Naive B cell (primary cell): ENCODE data around the gene KIRREL3. TPM values are rescaled to one million over a fixed set of nuclear protein-coding genes. Genes with fewer than 3 reads are reported as not detected.
A peak's percentile ranks its signal among the peaks of the same experiment; 100 is the strongest.

Experiments
- ATAC-seq, 2 donors: fragments of 150-1000 bp; cut with Tn5 transposase; 2 replicates each; pipeline ENCODE4 v1.10.0; 2021; ENCODE audit warnings: low read depth in 2 of 2, mild to moderate bottlenecking in 2 of 2, moderate library complexity in 2 of 2
- DNase-seq: peaks from one replicate; pipeline ENCODE4 v3.0.0; 2022
- H3K27ac Mint-ChIP-seq, 6 donors: one replicate each; pipeline ENCODE4 v1.8.0; 2020 to 2022; ENCODE audit warnings: mild to moderate bottlenecking in 6 of 6, mixed read lengths in 6 of 6, moderate library complexity in 5 of 6, inconsistent platforms in 2 of 6
- H3K27me3 Mint-ChIP-seq, 3 donors: one replicate each; pipeline ENCODE4 v1.8.0; 2021 to 2022; ENCODE audit warnings: mixed read lengths in 3 of 3, mild to moderate bottlenecking in 1 of 3
- H3K36me3 Mint-ChIP-seq, 2 donors: one replicate each; pipeline ENCODE4 v1.8.0; 2020 to 2022; ENCODE audit warnings: mixed read lengths in 2 of 2, inconsistent platforms in 1 of 2, mild to moderate bottlenecking in 1 of 2
- H3K4me1 Mint-ChIP-seq, 3 donors: one replicate each; pipeline ENCODE4 v1.8.0; 2020 to 2022; ENCODE audit warnings: mixed read lengths in 3 of 3, inconsistent platforms in 1 of 3, mild to moderate bottlenecking in 1 of 3, moderate library complexity in 1 of 3
- H3K4me3 Mint-ChIP-seq, 8 donors: one replicate each; pipeline ENCODE4 v1.8.0; 2020 to 2022; ENCODE audit warnings: mild to moderate bottlenecking in 8 of 8, mixed read lengths in 8 of 8, moderate library complexity in 8 of 8, inconsistent platforms in 2 of 8
- H3K9me3 Mint-ChIP-seq, 7 donors: one replicate each; pipeline ENCODE4 v1.8.0; 2020 to 2022; ENCODE audit warnings: mixed read lengths in 7 of 7, mild to moderate bottlenecking in 5 of 7, inconsistent platforms in 2 of 7, moderate library complexity in 1 of 7
- polyA plus RNA-seq, 6 donors: library from polyadenylated mRNA; unstranded; fragments of 300-500 nt; fragmentation: Illumina TruSeq; gene quantifications; one replicate each; pipeline ENCODE4 v1.2.3, GENCODE V29; 2021; ENCODE audit warnings: low read depth in 6 of 6

The KIRREL3 gene
- polyA plus RNA-seq, 6 donors from 2014 or later, result not detected

DNA sequence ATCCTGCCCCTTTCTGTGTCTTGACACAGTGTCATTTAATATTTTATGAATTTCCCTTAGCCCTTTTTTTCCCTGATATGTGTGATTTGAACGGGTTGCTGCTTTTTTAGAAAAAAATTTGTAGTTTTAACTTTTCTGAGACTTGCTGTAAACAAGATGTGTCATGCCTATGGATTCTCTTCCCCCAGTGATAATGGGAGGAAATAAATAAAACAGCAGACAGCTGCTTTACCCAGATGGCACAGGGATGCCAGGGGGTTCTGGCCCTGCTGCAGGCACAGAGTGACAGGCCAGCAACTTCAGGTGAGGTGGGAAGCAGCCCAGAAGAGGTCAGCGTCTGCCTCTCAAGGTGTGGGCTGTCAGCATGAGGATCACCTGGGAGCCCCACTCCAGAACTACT is 266.9 kb downstream of the KIRREL3 start:
- Mint-ChIP-seq H3K4me3 (no peak overlapping the region), H3K9me3 (peaks cover 0 to 11% (median 0%) of the 10 kb centered on the region in 7 donors), H3K4me1 (no peaks in the 10 kb centered on the region), H3K36me3 (no peaks in the 10 kb centered on the region), H3K27ac (no peak overlapping the region), H3K27me3 (peaks cover 0 to 16% (median 0%) of the 10 kb centered on the region in 3 donors)
- DNase-seq, result no peak
- no peak for ATAC-seq

DNA sequence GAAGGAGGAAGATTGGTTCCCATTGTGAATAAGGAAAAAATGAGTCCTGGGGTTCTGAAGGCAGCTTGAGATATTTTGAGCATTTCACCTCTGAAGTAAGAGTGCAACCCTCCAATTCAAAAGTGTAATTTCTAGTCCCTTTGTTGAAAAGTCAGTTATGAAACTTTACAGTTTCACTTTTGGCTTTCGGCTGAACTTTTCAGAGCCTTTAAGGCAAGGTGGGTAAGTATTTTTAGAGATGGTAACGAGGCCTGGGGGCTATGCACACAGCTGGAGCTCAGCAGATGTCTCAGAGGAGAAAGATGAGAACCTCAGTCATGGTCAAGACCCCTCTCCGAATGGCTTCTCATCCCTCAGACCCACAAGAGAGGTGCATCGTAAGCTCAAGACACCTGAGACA is 267.6 kb downstream of the KIRREL3 start:
- Mint-ChIP-seq H3K4me1 (no peaks in the 10 kb centered on the region), H3K27ac (no peak overlapping the region), H3K36me3 (no peaks in the 10 kb centered on the region), H3K4me3 (no peak overlapping the region), H3K27me3 (peaks cover 0 to 13% (median 0%) of the 10 kb centered on the region in 3 donors), H3K9me3 (peaks cover 0 to 11% (median 0%) of the 10 kb centered on the region in 7 donors)
- DNase-seq (no peak), ATAC-seq (no peak)

DNA sequence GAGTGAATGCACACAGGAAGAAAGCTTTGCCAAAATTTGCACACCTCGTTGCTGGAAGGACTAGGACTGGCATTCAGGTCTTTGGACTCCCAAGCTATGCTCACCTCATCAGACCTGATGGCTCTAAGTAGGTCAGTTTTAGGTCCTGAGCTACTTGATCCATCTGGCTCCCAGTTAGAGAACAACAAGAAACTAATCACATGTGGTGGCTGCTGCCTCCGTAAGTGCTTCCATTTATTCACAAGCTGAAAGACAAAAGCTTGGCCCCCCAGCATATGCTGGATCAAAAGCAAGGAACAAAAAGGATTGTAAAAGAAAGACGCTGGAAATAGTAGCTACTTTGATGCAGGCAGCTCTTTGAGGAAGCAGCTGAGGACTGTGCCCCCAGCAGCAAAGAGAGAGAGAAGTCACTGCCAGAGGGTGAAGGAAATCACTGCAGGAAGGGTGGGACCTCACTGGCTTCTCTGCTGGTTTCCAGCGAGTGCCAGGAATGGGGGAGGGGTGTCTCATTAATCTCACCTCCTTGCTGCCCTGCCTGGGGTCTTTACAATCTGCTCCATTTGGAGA is 268.9 kb downstream of the KIRREL3 start:
- Mint-ChIP-seq H3K4me3 (no peak overlapping the region), H3K27ac (no peak overlapping the region), H3K27me3 (peaks cover 0 to 9% (median 0%) of the 10 kb centered on the region in 3 donors), H3K36me3 (no peaks in the 10 kb centered on the region), H3K9me3 (peaks cover 0 to 11% (median 0%) of the 10 kb centered on the region in 7 donors), H3K4me1 (no peaks in the 10 kb centered on the region)
- ATAC-seq (no peak), DNase-seq (no peak)

DNA sequence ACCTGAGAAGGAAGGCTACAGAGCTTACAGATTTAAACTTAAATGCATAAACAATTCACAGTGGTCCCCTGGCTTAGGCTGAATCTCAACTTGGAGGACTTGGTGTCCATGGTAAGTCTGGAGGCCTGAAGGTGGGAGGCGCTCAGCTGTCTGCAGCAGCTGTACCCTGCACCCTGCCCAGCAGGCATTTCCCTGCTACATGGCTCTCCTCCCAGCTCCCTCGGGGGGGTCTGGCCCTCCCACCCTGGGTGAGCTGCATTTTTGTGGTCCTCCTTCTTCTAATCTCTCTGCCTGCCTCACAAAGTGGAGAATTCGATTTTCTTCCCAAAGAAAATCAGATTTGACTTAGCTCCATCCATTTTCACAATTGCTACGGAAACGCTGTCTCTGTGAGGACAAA is 273.2 kb downstream of the KIRREL3 start:
- no peaks in the 10 kb centered on the region for H3K4me1 Mint-ChIP-seq
- no peak overlapping the region for H3K27ac Mint-ChIP-seq
- H3K27me3 Mint-ChIP-seq, result peaks cover 0 to 9% (median 0%) of the 10 kb centered on the region in 3 donors
- peaks cover 0 to 11% (median 0%) of the 10 kb centered on the region in 7 donors for H3K9me3 Mint-ChIP-seq
- ATAC-seq (no peak), DNase-seq (no peak)
- H3K4me3 Mint-ChIP-seq, result no peak overlapping the region
- no peaks in the 10 kb centered on the region for H3K36me3 Mint-ChIP-seq

DNA sequence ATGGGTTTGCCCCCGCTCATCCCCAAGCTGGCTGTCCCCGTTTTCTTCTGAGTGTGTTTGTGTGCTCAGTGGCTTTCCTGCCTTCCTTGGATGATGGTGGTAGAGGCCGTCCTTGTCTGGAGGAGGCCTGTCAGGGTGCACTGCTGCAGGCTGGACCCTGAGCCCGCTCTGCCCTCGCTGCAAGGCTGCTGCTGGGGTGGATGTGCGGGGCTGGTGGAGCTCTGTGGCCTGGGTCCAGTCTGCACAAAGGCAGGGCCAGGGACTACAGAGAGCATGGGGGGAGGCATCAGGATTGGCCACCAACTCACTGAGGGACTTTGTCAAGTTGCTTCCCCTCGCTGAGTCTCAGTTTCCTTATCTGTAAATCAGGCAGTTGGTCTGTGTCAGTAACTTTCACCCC is 275.0 kb downstream of the KIRREL3 start:
- H3K27ac Mint-ChIP-seq, result no peak overlapping the region
- no peak for ATAC-seq

DNA sequence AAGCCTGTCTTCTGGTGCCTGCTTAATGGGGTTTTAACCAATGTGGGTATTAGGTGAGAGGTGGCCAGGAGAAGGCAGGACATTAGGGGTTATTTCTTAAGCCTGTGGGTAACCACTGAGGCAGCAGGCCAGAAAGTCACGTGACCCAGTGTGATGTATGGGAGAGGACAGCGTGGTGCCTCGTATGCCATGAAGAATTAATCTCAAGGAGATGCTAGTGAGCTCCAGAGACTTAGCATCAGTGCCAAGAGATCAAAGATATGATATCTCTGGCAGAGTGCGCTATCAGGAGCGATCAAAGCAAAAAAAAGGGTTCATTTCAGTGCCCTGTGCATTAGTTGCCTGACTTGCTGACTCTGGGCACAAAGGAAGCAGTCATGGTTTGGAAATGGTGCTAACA is 275.5 kb downstream of the KIRREL3 start:
- ATAC-seq, result no peak
- Mint-ChIP-seq H3K4me3 (no peak overlapping the region), H3K27ac (no peak overlapping the region), H3K27me3 (peaks cover 0 to 5% (median 4%) of the 10 kb centered on the region in 3 donors), H3K36me3 (no peaks in the 10 kb centered on the region), H3K4me1 (no peaks in the 10 kb centered on the region), H3K9me3 (peaks cover 0 to 11% (median 0%) of the 10 kb centered on the region in 7 donors)
- DNase-seq, result no peak

More for the DNA sequence above, 275.0 kb downstream of the KIRREL3 start:
- Mint-ChIP-seq H3K9me3 (peaks cover 0 to 13% (median 0%) of the 10 kb centered on the region in 7 donors), H3K36me3 (no peaks in the 10 kb centered on the region), H3K27me3 (peaks cover 0 to 9% (median 4%) of the 10 kb centered on the region in 3 donors), H3K4me1 (no peaks in the 10 kb centered on the region), H3K4me3 (no peak overlapping the region)
- no peak for DNase-seq

DNA sequence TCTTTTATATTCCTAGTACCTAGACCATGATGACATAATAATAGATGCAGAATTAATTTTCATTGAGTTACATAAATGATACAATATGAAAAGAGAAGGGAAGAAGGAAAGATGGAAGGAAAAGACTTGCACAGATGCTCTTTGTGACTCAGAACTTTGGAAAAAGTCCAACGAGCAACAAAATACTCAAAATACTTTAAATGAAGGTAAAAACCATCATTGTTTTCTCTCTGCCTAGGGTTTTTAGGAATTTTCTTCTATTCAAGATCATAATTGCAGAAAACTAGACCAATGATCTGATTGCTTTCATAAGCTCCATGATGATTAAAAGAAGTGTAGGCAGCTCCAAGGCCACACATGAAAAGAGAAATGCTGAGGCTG is 276.9 kb downstream of the KIRREL3 start:
- no peak for ATAC-seq
- DNase-seq, result no peak
- Mint-ChIP-seq H3K36me3 (no peaks in the 10 kb centered on the region), H3K4me3 (no peak overlapping the region), H3K4me1 (no peaks in the 10 kb centered on the region), H3K27me3 (peaks cover 0 to 16% (median 13%) of the 10 kb centered on the region in 3 donors), H3K9me3 (peaks cover 0 to 13% (median 0%) of the 10 kb centered on the region in 7 donors), H3K27ac (no peak overlapping the region)

DNA sequence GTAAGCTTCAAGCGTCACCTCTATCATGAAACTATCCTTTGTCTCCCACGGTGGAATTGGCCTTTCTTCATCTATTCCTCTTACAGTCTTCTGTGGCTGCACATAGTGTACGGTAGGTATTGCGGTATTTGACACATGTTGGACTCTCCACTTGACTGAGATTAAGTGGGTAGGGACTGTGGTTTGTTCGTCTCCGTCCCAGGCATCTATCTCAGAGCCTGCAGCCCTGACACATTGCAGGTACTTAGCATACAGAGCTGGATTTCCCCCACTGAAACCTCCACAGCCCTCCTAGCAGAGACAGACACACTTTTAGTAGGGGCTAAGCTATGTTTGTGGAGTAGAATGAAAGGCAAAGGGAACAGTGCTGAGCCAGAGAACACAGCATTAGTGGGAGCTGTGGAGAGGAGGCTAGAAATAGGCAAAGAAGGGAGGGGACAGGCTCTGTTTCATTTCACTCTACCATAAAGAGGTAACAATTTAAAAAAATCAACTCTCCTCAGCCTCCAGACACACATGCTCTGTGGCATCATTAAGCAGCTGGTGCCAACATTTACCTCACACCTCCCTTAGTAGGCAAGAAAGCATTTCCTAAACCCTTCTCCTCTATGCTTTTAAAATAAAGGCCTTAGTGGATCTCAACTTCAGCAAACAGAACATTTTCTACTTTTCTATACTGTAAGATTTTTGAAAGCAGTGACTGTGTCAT is 277.5 kb downstream of the KIRREL3 start:
- Mint-ChIP-seq H3K4me3 (no peak overlapping the region), H3K4me1 (no peaks in the 10 kb centered on the region), H3K36me3 (no peaks in the 10 kb centered on the region), H3K27me3 (peaks cover 0 to 16% (median 14%) of the 10 kb centered on the region in 3 donors), H3K27ac (no peak overlapping the region), H3K9me3 (peaks cover 0 to 13% (median 0%) of the 10 kb centered on the region in 7 donors)
- DNase-seq (no peak), ATAC-seq (no peak)

DNA sequence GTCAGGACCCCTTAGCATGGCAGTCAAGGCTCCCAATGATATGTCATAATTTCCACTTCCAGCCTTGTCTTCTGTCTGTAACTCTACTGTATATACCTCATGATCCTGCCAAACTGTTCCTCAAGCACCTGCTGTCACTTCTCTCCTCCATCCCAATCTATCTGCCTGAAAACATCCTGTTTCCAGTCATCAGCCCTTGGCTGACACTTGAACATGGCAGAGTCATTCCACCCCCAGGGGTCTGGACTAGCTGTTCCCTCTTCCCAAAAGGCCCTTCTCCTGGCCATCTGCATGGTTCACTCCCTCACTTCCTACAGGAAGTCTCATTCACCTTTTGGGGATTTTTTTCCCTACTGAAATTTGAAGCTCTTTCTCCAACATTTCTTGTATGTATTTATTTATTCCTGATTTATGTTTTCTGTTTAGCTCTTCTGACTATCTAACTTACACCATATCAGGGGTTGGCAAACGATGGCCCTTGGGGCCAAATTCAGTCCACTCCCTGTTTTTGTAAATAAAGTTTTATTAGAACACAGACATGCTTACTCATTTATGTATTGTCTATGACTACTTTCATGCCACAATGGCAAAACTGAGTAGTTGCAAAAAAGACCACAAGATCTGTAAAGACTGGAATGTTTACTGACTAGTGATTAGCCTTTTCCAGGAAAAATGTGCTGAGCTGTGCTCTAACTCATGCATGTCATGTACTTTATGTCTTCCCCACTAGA is 278.4 kb downstream of the KIRREL3 start:
- H3K27me3 Mint-ChIP-seq, result peaks cover 0 to 16% (median 14%) of the 10 kb centered on the region in 3 donors
- H3K4me3 Mint-ChIP-seq, result no peak overlapping the region
- no peak for DNase-seq
- H3K36me3 Mint-ChIP-seq, result no peaks in the 10 kb centered on the region
- H3K4me1 Mint-ChIP-seq, result no peaks in the 10 kb centered on the region
- H3K9me3 Mint-ChIP-seq, result peaks cover 0 to 13% (median 0%) of the 10 kb centered on the region in 7 donors
- peak overlapping the region in 1 of 6 donors; percentile 20 for H3K27ac Mint-ChIP-seq
- ATAC-seq, result no peak

DNA sequence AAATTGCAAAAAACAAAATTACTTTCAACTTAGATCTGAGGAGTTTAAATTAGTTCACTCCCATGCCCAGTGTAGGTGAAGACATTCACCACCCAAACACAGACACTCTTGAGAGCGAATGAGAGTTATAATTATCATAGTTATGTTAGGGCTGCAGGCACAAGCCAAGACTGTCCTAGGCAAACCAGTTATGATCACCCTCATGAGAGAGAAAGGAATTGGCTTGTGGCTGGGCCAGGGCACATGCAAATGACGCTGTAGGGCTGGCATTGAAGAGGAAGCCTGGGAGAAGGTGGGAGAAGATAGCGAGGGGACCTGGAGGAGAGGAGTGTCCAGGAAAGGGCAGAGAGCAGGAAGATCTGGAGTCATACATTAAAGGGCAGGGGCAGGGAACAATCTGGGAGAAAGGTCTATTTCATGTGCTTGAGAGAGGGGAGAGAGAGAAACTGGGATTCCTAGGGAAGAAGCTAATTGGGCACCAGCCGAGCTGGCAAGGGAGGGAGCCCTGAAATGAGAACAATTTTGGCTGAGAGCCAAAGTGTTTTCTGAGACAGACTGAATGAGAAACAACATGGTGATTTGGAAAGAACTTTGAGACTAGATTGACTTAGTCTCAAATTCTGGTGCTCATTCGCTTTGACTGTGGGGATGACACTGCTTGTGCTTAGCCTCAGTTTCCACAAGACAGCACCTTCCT is 279.9 kb downstream of the KIRREL3 start:
- ATAC-seq (no peak), DNase-seq (no peak)
- Mint-ChIP-seq H3K27ac (no peak overlapping the region), H3K36me3 (no peaks in the 10 kb centered on the region), H3K9me3 (peaks cover 0 to 13% (median 0%) of the 10 kb centered on the region in 7 donors), H3K4me3 (no peak overlapping the region), H3K27me3 (peaks cover 0 to 21% (median 16%) of the 10 kb centered on the region in 3 donors), H3K4me1 (no peaks in the 10 kb centered on the region)

DNA sequence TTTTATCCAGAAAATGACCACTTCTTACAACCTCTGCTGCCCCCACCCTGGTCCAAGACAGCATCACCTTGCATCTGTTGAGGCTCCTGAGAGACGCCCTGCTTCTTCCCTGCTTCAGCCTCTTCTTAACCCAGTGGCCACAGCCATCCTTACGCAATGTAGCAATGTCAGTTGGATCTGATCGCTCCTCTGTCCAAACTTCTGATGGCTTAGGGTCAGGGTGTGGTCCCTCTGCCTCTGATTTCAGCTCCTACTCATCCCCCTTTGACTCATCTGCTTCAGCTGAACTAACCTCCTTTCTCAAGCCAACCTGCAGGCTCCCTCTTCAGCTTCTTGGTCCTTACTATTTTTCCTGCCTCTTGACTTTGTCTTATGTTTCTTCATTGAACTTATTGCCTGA is 280.8 kb downstream of the KIRREL3 start:
- ATAC-seq, result no peak
- Mint-ChIP-seq H3K4me3 (no peak overlapping the region), H3K36me3 (no peaks in the 10 kb centered on the region), H3K9me3 (peaks cover 0 to 13% (median 0%) of the 10 kb centered on the region in 7 donors), H3K4me1 (no peaks in the 10 kb centered on the region), H3K27ac (no peak overlapping the region), H3K27me3 (peaks cover 0 to 22% (median 19%) of the 10 kb centered on the region in 3 donors)
- DNase-seq, result no peak

DNA sequence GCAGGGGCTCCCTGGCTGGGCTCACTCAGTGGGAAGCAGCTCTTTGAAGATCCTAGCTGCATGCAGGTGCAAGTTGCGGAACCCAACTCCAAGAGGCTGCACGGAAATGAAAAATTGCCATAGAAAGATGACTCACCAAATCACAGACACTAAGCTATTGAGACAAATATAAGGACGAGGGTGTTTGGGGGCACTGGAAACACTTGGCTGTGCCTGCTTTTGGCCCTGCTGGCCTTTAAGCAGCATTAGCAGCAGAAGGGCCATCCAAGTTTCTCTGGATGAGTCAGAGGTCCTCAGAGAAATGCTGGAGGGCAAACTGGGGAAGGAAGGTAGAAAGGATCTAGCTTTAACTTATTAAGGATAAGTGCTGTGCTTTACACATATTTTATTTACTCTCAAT is 282.3 kb downstream of the KIRREL3 start:
- H3K9me3 Mint-ChIP-seq, result peaks cover 0 to 13% (median 0%) of the 10 kb centered on the region in 7 donors
- H3K36me3 Mint-ChIP-seq, result no peaks in the 10 kb centered on the region
- no peak overlapping the region for H3K27ac Mint-ChIP-seq
- no peaks in the 10 kb centered on the region for H3K4me1 Mint-ChIP-seq
- ATAC-seq, result no peak
- peaks cover 3 to 27% (median 26%) of the 10 kb centered on the region in 3 donors for H3K27me3 Mint-ChIP-seq
- no peak for DNase-seq
- H3K4me3 Mint-ChIP-seq, result no peak overlapping the region

DNA sequence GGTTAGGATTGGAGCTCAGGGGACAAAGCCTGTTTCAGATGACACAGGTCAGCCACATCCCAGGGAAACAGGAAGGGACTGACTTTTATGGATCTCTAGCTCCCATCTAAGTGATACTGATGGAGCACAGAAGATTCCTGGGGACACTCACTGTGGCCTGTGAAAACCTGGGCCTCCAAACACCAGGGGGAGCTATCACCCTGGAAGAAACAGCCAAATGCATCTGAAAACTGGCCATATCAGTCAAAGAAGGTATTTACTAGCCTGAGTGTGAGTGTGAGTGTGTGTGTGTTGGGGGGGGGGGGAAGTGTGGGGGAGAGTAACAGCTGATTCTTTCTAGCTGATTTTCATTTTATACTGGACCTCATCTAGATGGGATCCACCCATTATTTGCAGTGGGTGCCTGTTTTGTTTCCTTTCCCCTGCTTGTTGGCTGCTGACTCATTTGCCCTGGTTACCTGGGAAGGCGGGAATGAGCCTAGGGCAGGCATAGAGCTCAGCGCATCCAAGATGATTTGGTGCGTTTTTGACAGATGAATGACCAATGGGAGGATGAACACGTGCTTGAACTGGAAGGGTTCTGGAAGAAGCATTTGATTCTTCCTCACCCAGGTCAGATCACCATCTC is 284.0 kb downstream of the KIRREL3 start:
- ATAC-seq (no peak), DNase-seq (no peak)
- peaks cover 0 to 13% (median 0%) of the 10 kb centered on the region in 7 donors for H3K9me3 Mint-ChIP-seq
- H3K4me1 Mint-ChIP-seq, result no peaks in the 10 kb centered on the region
- no peaks in the 10 kb centered on the region for H3K36me3 Mint-ChIP-seq
- peak overlapping the region in 1 of 6 donors; percentile 6 for H3K27ac Mint-ChIP-seq
- H3K27me3 Mint-ChIP-seq, result peaks cover 10 to 40% (median 35%) of the 10 kb centered on the region in 3 donors
- H3K4me3 Mint-ChIP-seq, result no peak overlapping the region
